IMR-90 (cell line): ENCODE data around the gene NHEJ1. TPM values are rescaled to one million over a fixed set of nuclear protein-coding genes. Genes with fewer than 3 reads are reported as not detected.

Experiments used
- ATAC-seq: fragments of 200-7000 bp; cut with Tn5 transposase; 2 replicates; pipeline ENCODE4 v1.9.1; 2020; ENCODE audit warnings: low read depth, mild to moderate bottlenecking, moderate library complexity
- BruUV-seq: library from RNA; stranded (reverse); fragments of 400-500 nt; replicated peaks from 2 replicates; lab custom pipeline; 2021; lab: Mats Ljungman, UMichigan
- CTCF ChIA-PET: fragments of 300-600 bp; formaldehyde crosslinking; extraction: SDS; loops from one replicate; lab custom pipeline; 2021; ENCODE audit warnings: antibody characterized with exemption; lab: Yijun Ruan, JAX
- POLR2A ChIA-PET: fragments of 300-600 bp; sonication (Branson Sonifier 250); formaldehyde crosslinking; loops from one replicate; lab custom pipeline; 2022; ENCODE audit warnings: antibody characterized with exemption; ENCODE audit not compliant: unreplicated experiment; lab: Charles Lee
- DNase-seq: peaks from one replicate; pipeline ENCODE4 v3.0.0; 2013
- H2AFZ ChIP-seq: replicated peaks from 2 replicates; pipeline ENCODE3; 2013; ENCODE audit warnings: low read length, mild to moderate bottlenecking; ENCODE audit not compliant: poor library complexity
- H2AK5ac ChIP-seq: 2 replicates; pipeline ENCODE4 v1.6.1; 2013; ENCODE audit warnings: low read depth, low read length, inconsistent platforms
- H2AK9ac ChIP-seq: replicated peaks from 2 replicates; pipeline ENCODE3; 2013; ENCODE audit warnings: mild to moderate bottlenecking, low read depth, low read length, moderate library complexity; ENCODE audit not compliant: poor library complexity
- H2BK120ac ChIP-seq: 2 replicates; pipeline ENCODE4 v1.6.1; 2013; ENCODE audit warnings: low read depth, low read length, inconsistent platforms
- H2BK15ac ChIP-seq: 3 replicates; pipeline ENCODE4 v1.6.1; 2013; ENCODE audit warnings: low read depth, low read length, inconsistent platforms
- H2BK20ac ChIP-seq: 2 replicates; pipeline ENCODE4 v1.6.1; 2013; ENCODE audit warnings: low read depth, mild to moderate bottlenecking, inconsistent platforms, low read length, moderate library complexity
- H2BK5ac ChIP-seq: 2 replicates; pipeline ENCODE4 v1.6.1; 2013; ENCODE audit warnings: mild to moderate bottlenecking, low read depth, low read length, inconsistent platforms; ENCODE audit not compliant: poor library complexity, severe bottlenecking
- H3K14ac ChIP-seq: replicated peaks from 2 replicates; pipeline ENCODE4 v1.6.1; 2013; ENCODE audit warnings: low read depth, low read length, inconsistent platforms
- H3K18ac ChIP-seq: 2 replicates; pipeline ENCODE4 v1.6.1; 2013; ENCODE audit warnings: low read depth, low read length, control low read depth
- H3K23ac ChIP-seq: 2 replicates; pipeline ENCODE4 v1.6.1; 2013; ENCODE audit warnings: low read depth, low read length, inconsistent platforms
- H3K27ac ChIP-seq: 2 replicates; pipeline ENCODE4 v1.5.1; 2013; ENCODE audit warnings: mild to moderate bottlenecking, control low read depth, low read length; ENCODE audit not compliant: insufficient read depth
- H3K27me3 ChIP-seq: 2 replicates; pipeline ENCODE4 v1.6.1; 2013; ENCODE audit warnings: low read length; ENCODE audit not compliant: control insufficient read depth, insufficient read depth
- H3K36me3 ChIP-seq: 2 replicates; pipeline ENCODE4 v1.6.1; 2013; ENCODE audit warnings: low read length, mixed read lengths; ENCODE audit not compliant: control insufficient read depth, insufficient read depth
- H3K4ac ChIP-seq: 2 replicates; pipeline ENCODE4 v1.6.1; 2013; ENCODE audit warnings: low read depth, low read length, inconsistent platforms
- H3K4me1 ChIP-seq: 2 replicates; pipeline ENCODE4 v1.6.1; 2013; ENCODE audit warnings: low read length, mixed read lengths; ENCODE audit not compliant: control insufficient read depth, insufficient read depth
- H3K4me2 ChIP-seq: 2 replicates; pipeline ENCODE4 v1.6.1; 2013; ENCODE audit warnings: low read depth, mild to moderate bottlenecking, control low read depth, low read length, moderate library complexity
- H3K4me3 ChIP-seq: 2 replicates; pipeline ENCODE4 v1.5.1; 2013; ENCODE audit warnings: low read depth, mild to moderate bottlenecking, control low read depth, low read length, moderate library complexity; ENCODE audit not compliant: insufficient read depth
- H3K56ac ChIP-seq: 2 replicates; pipeline ENCODE4 v1.6.1; 2013; ENCODE audit warnings: low read length, inconsistent platforms; ENCODE audit not compliant: insufficient read depth; ENCODE audit errors: extremely low read depth
- H3K79me1 ChIP-seq, 2 experiments: 2 replicates each; pipeline ENCODE4 v1.6.1; 2013; ENCODE audit warnings: low read length in 2 of 2, inconsistent platforms in 1 of 2, low read depth in 1 of 2
- H3K9ac ChIP-seq: 2 replicates; pipeline ENCODE4 v1.6.1; 2013; ENCODE audit warnings: low read depth, low read length, control low read depth
- H3K9me1 ChIP-seq: 2 replicates; pipeline ENCODE4 v1.6.1; 2013; ENCODE audit warnings: low read length, inconsistent platforms; ENCODE audit not compliant: insufficient read depth
- H3K9me3 ChIP-seq: 2 replicates; pipeline ENCODE4 v1.6.1; 2013; ENCODE audit warnings: low read length; ENCODE audit not compliant: control insufficient read depth, insufficient read depth
- H4K20me1 ChIP-seq: 2 replicates; pipeline ENCODE4 v1.6.1; 2013; ENCODE audit warnings: low read length, inconsistent platforms; ENCODE audit not compliant: insufficient read depth
- H4K5ac ChIP-seq: 2 replicates; pipeline ENCODE4 v1.6.1; 2013; ENCODE audit warnings: mild to moderate bottlenecking, low read depth, low read length, control low read depth
- H4K8ac ChIP-seq, 2 experiments: 2 replicates each; pipeline ENCODE4 v1.6.1; 2013; ENCODE audit warnings: low read depth in 2 of 2, low read length in 2 of 2, control low read depth in 1 of 2, inconsistent platforms in 1 of 2
- H4K91ac ChIP-seq: 2 replicates; pipeline ENCODE4 v1.6.1; 2013; ENCODE audit warnings: low read depth, low read length, inconsistent platforms; ENCODE audit not compliant: insufficient read depth
- BHLHE40 ChIP-seq: fragments of 150-350 bp; IDR thresholded peaks from 2 replicates; pipeline ENCODE4 v1.6.1; 2016; ENCODE audit warnings: mild to moderate bottlenecking, low read depth, low read length
- CHD1 ChIP-seq: IDR thresholded peaks from 2 replicates; pipeline ENCODE4 v1.6.1; 2012; ENCODE audit warnings: low read depth, low read length, improper control_type of control experiment
- MAZ ChIP-seq: IDR thresholded peaks from 2 replicates; pipeline ENCODE4 v1.6.1; 2012; ENCODE audit warnings: low read depth, mild to moderate bottlenecking, low read length, improper control_type of control experiment, moderate library complexity, borderline replicate concordance
- MXI1 ChIP-seq: IDR thresholded peaks from 2 replicates; pipeline ENCODE4 v1.6.1; 2012; ENCODE audit warnings: low read depth, mild to moderate bottlenecking, low read length, moderate library complexity, borderline replicate concordance
- NFE2L2 ChIP-seq: fragments of 150-350 bp; IDR thresholded peaks from 2 replicates; pipeline ENCODE4 v1.6.1; 2016; ENCODE audit warnings: low read depth, mild to moderate bottlenecking, low read length
- RCOR1 ChIP-seq: IDR thresholded peaks from 2 replicates; pipeline ENCODE4 v1.6.1; 2012; ENCODE audit warnings: mild to moderate bottlenecking, low read length, improper control_type of control experiment; ENCODE audit not compliant: insufficient replicate concordance
- SMC3 ChIP-seq: fragments of 150-350 bp; IDR thresholded peaks from 2 replicates; pipeline ENCODE4 v1.6.1; 2016; ENCODE audit warnings: low read depth, mild to moderate bottlenecking, antibody characterized with exemption, low read length, moderate library complexity
- WGBS, 2 experiments: methylation state at CpG; one replicate each; pipeline versions ENCODE4 v1.1.5 to v1.1.7; 2013; ENCODE audit warnings: missing lambda C conversion rate in 2 of 2; ENCODE audit not compliant: insufficient read length in 1 of 2; ENCODE audit errors: extremely low coverage in 2 of 2; 5-methylcytosine and 5-hydroxymethylcytosine counted together
- dilution Hi-C: fragments of 300-500 bp; cut with HindIII; formaldehyde crosslinking; loops from one replicate; pipeline ENCODE4 v1.14.3; 2018; ENCODE audit warnings: low sequenced_read_pairs; ENCODE audit not compliant: unreplicated experiment
- in situ Hi-C: fragments of 300-500 bp; cut with MboI; formaldehyde crosslinking; loops from 3 replicates; pipeline ENCODE4 v1.14.3; 2019; ENCODE audit warnings: low sequenced_read_pairs, inconsistent platforms, mixed read lengths
- intact Hi-C: fragments of 100-400 bp; cut with micrococcal nuclease; formaldehyde crosslinking; loops from 2 replicates; pipeline ENCODE4 v1.10.0; 2022
- polyA plus RNA-seq, 3 experiments: library from polyadenylated mRNA; depleted of rRNA; stranded (reverse); fragments of >200 nt; gene quantifications; 2 replicates each; pipeline ENCODE4 v1.2.3, GENCODE V29; 2012; ENCODE audit warnings: low replicate concordance in 1 of 3
- total RNA-seq: library from RNA; depleted of rRNA; stranded (reverse); fragments of >200 nt; gene quantifications from 2 replicates; pipeline ENCODE4 v1.2.3, GENCODE V29; 2012
- TF ChIP-seq, protein P1 (sequence below): fragments of 150-350 bp; IDR thresholded peaks from 2 replicates; pipeline ENCODE4 v1.6.1; 2017; ENCODE audit warnings: mild to moderate bottlenecking, antibody characterized with exemption, low read length, low read depth

The NHEJ1 gene
- total and polyA plus RNA-seq, 2 of the 4 experiments (the other 2 are of a cell fraction), result 12.5 to 23.1 TPM

DNA sequence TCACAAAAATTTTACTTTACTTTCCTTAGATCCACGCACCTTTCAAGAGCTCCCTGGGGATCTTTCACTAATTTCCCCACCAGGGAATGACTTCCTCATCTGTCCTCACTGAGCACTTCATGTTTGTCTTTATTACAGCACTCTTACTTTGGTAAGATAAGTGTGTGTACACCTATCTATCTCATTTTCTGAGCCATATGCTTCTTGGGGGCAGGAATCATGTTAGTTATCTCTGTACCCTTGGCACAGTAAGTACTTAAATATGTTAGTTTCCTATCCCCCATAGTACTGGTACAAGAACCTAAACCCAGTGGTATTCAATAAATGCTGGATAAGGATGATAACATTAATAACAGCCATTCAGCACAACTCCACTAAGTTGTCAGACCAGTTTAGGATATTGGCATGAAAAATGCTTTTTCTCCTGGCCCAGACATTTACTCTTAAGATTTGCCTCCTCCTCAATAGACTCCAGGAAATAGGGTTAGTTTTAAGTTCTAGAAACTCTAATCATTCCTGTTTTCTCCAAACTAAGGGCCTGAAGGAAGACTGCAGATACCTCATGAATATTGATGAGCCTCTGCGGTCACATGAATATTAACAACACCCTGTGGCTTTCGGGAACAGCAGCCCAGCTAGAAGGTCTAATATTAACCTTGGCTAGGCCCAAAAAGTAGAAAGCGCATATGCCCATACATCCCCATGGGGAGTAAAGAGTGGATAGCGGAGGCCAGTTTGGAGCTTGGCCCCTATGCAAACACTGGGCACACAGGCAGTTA is 38.2 kb downstream of the NHEJ1 start:
- DNase-seq, result no peak
- TF ChIP-seq MAZ (no peak), RCOR1 (no peak), MXI1 (no peak), BHLHE40 (no peak), CHD1 (no peak), SMC3 (no peak), NFE2L2 (no peak)
- TF ChIP-seq, protein P1, sequence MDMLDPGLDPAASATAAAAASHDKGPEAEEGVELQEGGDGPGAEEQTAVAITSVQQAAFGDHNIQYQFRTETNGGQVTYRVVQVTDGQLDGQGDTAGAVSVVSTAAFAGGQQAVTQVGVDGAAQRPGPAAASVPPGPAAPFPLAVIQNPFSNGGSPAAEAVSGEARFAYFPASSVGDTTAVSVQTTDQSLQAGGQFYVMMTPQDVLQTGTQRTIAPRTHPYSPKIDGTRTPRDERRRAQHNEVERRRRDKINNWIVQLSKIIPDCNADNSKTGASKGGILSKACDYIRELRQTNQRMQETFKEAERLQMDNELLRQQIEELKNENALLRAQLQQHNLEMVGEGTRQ, result no peak
- Histone ChIP-seq H3K14ac (no peak overlapping the region), H3K18ac (no peak overlapping the region), H2AK9ac (no peak overlapping the region), H3K4me2 (no peak overlapping the region), H3K9me3 (no peaks in the 10 kb centered on the region), H3K9me1 (peaks cover 9% of the 10 kb centered on the region), H3K4me3 (no peak overlapping the region), H2BK5ac (no peak overlapping the region), H2AK5ac (no peak overlapping the region), H3K36me3 (no peaks in the 10 kb centered on the region), H3K27ac (no peak overlapping the region), H3K79me1 (no peaks in the 10 kb centered on the region; a peak in 1 of 4 replicates), H3K4ac (no peak overlapping the region), H3K9ac (no peak overlapping the region), H4K91ac (no peak overlapping the region), H4K20me1 (peaks cover 3% of the 10 kb centered on the region; the same call in 1 of the 2 replicates), H3K4me1 (peaks cover 12% of the 10 kb centered on the region), H4K5ac (no peak overlapping the region), H3K23ac (no peak overlapping the region), H3K56ac (no peak overlapping the region), H2AFZ (no peak overlapping the region), H2BK15ac (no peak overlapping the region), H2BK20ac (no peak overlapping the region), H3K27me3 (no peaks in the 10 kb centered on the region), H4K8ac (no peak overlapping the region), H2BK120ac (no peak overlapping the region)
- WGBS, 2 experiments, result 100% methylated on average over 1 of the region's 5 CpGs; no CpG with 5 or more reads in 1 of the 2 experiments
- intact Hi-C loops, result no loop called here
- in situ Hi-C loops, result no loop called here
- CTCF ChIA-PET, result interaction anchor here (0.6 to 1.4 kb wide), 4 partner anchors 16 to 344 kb away, joined by 3 to 6 read pairs (median 3); no protein-coding TSS in a partner anchor
- BruUV-seq, result no TSS peak
- ATAC-seq, result no peak
- POLR2A ChIA-PET, result no interaction called here
- dilution Hi-C loops, result no loop called here
